ENCODE data around the gene VPS37C. TPM values are rescaled to one million over a fixed set of nuclear protein-coding genes. Genes with fewer than 3 reads are reported as not detected.

Gene VPS37C
- total and polyA plus RNA-seq, 10 of the 15 experiments (the other 5 are each of a cell fraction or from before 2014, with no cell fraction given): 0.39 to 16.5 (median 7.8) TPM

GRCh38 chr11:61170566-61170965, 9.3 kb upstream of the VPS37C start:
- Histone ChIP-seq H3K27ac (ENCODE audit: control insufficient read depth, insufficient read depth) (no peak overlapping the region), H4K20me1 (ENCODE audit: control insufficient read depth, insufficient read depth) (no peaks in the 10 kb centered on the region), H3K79me2 (ENCODE audit: control insufficient read depth, insufficient read depth, low read length) (peaks cover 3% of the 10 kb centered on the region), H3K9ac (ENCODE audit: control insufficient read depth, insufficient read depth, low read length) (no peak overlapping the region), H3K9me3 (replicated peaks; ENCODE audit: control insufficient read depth, insufficient read depth, low read length) (peaks cover 6% of the 10 kb centered on the region), H3K4me1 (ENCODE audit: control insufficient read depth, insufficient read depth, low read length) (peaks cover 16% of the 10 kb centered on the region), H3K4me3 (no peak overlapping the region), H3K27me3 (replicated peaks in 1 of 2; ENCODE audit: control insufficient read depth in 2 of 2, insufficient read depth in 2 of 2, low read length in 1 of 2) (no peaks in the 10 kb centered on the region; a peak in 1 of 4 replicates), H3K36me3 (ENCODE audit: control insufficient read depth in 2 of 2, insufficient read depth in 2 of 2, low read length in 1 of 2) (no peaks in the 10 kb centered on the region), H3K4me2 (ENCODE audit: control insufficient read depth, insufficient read depth) (no peak overlapping the region), H2AFZ (ENCODE audit: control insufficient read depth, low read depth, low read length) (no peak overlapping the region)
- no peak for DNase-seq (ENCODE audit: low read depth, low spot score)
- TF ChIP-seq SMAD5 (IDR thresholded peaks at IDR 0.05; ENCODE audit: low read depth): no peak
- no peak for TF ChIP-seq CTCF (IDR thresholded peaks at IDR 0.05 in 2 of 3, conservative IDR thresholded peaks at IDR 0.05 in 1 of 3; ENCODE audit: control insufficient read depth in 2 of 3, extremely low read depth in 1 of 3, insufficient read depth in 1 of 3, low read depth in 3 of 3, low read length in 3 of 3)
- TF ChIP-seq ELK1 (IDR thresholded peaks at IDR 0.05; ENCODE audit: low read depth, low read length): no peak
- no peak for TF ChIP-seq FOXK2 (IDR thresholded peaks at IDR 0.05)
- no peak for TF ChIP-seq USF1 (IDR thresholded peaks at IDR 0.05; ENCODE audit: borderline replicate concordance, extremely low read length, insufficient read depth, low read depth, low read length)
- 72% methylated on average over 9 of the region's 9 CpGs for WGBS (ENCODE audit: insufficient coverage, insufficient replicate concordance, low lambda C conversion rate, missing lambda C conversion rate)
- ChIA-PET RAD21 (ENCODE audit: unreplicated experiment) (interaction anchor here (0.7 to 2.2 kb wide), 4 partner anchors 9 to 221 kb away, joined by 3 to 8 read pairs (median 4); partner anchors contain the start of gene VPS37C), POLR2A (interaction anchor here (0.7 to 2.6 kb wide), 2 partner anchors 12 to 165 kb away, joined by 5 to 17 read pairs; no protein-coding TSS in a partner anchor), CTCF (interaction anchor here (0.6 to 3.1 kb wide), 7 partner anchors 11 to 340 kb away, joined by 3 to 17 read pairs (median 3); partner anchors contain the start of gene CD6), SMC1A (ENCODE audit: uncharacterized antibody, unreplicated experiment) (interaction anchor here (1.1 to 4.6 kb wide), 5 partner anchors 12 to 408 kb away, joined by 3 to 31 read pairs (median 5); no protein-coding TSS in a partner anchor)
- ATAC-seq: no peak
- no peak for FAIRE-seq
- in situ Hi-C loops (cut with MboI): no loop called here
- no TSS peak for BruUV-seq (replicated peaks)
- intact Hi-C loops (cut with micrococcal nuclease; ENCODE audit: unreplicated experiment): no loop called here

All from GM12878 (cell line).